SIG-M5 treated with dmso at 0.1 percent for 504 hours (cell line): ENCODE results near the gene RALGAPA2.
A peak's percentile ranks its signal among the peaks of the same experiment; 100 is the strongest.

ENCODE experiments used
- DNase-seq: peaks from one replicate; lab custom pipeline; 2025; ENCODE audit not compliant: unreplicated experiment; lab: John Stamatoyannopoulos, UW

The RALGAPA2 gene

DNA sequence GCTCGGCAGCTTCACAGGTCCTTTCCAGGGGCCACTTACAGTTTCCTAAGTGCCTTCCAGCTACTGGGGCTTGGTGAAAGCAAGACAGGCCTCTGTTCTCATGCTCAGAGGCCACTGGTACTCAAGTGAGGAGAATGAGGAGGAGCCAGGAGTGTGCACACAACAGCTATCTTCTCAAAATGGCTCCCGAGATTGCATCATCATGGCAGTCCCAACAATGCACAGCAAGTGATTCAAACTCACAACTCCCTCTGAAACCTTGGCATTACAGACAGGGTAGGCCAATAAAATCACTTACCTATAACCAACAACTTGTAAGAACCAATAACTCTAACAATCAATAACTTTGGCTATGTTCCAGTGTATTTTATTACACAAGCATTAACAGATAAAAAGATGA is 77.4 kb downstream of the RALGAPA2 start:
- no peak for DNase-seq

DNA sequence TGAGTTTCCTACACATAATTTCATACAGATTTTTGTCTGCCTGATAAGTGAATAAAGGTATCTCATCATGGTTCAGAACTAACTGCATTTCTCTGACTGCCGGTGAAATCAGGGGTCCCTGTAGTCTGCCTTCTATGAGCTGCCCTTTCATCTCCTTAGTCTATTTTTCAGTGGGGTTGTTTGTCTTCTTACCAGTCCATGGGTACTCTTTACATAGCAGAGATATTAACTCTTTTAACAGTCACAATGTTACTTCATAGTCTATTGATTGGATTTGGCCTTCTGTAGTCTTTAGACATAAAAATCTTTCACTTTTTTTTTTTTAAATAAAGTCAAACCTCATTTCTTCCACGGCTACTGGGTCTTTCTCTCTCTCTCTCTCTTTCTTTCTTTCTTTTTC is 79.8 kb downstream of the RALGAPA2 start:
- no peak for DNase-seq

DNA sequence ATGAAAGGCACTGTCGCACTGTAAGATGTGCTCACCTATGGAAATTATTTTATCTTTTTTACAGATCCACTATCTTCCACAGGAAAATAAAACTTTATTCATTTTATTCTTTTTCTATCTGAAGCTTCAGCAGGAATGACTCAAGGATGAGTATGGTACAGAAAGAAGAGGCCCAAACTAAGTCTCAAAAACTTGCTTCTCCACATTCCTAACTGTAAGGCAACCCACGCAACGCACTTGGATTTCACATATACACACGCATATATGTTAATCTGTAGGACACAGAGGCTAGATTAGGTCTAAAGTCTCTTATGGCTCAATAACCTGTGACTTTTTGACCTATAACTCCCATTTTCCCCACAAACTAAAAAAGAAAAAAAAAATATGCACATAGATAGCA is 81.9 kb downstream of the RALGAPA2 start:
- no peak for DNase-seq

DNA sequence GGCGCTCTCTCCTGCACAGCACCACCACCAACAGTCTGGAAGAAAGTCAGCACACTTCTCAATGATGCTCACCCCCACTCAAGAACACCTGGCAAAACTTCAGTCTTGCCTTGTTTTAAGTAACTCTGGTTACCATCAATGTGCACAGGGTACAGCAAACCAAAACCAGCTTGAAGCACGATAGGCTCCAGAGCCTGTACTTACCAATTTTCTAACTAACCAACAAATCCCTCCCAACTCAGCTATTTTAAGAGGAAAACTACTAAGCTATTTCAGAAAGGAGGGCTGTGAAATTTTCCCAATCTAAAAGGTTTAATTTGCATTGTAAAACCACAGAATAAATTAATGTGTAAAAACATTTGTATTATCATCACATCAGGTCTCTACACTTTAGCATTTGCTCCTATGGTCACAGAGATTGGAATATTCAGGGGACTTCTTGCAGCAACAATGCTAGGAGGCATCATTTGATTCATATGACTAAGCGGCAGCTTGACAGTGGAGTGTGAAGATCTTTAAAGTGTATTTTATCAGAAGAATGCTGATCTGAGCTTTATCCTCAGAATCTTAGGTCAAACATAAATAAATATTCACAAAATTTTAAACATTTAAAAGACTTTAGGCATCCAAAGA is 82.8 kb downstream of the RALGAPA2 start:
- no peak for DNase-seq

DNA sequence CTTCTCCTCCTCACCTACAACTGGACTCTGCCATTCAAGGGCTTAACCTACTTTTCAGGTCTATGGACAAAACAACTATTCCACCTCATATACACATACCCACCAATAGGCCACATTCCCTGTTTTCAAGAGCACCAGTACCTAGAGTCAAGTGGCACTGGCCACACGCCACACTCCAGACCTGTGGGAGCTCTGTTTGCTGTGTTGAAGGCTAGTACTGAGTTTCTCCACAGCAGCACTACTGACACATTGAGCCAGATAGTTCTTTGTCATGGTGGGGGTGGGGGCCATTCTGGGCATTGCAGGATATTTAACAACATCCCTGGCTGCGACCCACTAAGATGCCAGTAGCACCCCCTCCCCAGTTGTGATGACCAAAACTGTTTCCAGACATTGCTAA is 84.1 kb downstream of the RALGAPA2 start:
- DNase-seq = no peak

DNA sequence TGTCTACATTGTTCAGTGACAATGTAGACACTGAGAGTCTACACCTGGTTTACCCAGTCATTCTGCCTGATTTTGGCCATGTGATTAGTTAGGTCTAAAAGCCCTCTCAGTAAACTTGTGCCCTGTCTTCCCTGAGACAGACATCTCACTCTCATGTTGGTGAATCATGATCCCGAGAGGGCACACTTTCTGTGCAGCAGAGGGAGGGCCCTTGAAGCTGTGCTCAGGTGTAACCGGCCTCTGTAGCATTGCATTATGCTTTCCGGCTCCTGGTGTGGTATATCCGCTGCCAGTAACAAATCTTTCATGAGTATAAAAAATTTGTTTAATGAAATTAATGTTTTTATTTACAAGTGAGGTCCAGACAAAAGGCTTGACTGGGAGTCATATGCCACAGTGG is 85.0 kb downstream of the RALGAPA2 start:
- no peak for DNase-seq

DNA sequence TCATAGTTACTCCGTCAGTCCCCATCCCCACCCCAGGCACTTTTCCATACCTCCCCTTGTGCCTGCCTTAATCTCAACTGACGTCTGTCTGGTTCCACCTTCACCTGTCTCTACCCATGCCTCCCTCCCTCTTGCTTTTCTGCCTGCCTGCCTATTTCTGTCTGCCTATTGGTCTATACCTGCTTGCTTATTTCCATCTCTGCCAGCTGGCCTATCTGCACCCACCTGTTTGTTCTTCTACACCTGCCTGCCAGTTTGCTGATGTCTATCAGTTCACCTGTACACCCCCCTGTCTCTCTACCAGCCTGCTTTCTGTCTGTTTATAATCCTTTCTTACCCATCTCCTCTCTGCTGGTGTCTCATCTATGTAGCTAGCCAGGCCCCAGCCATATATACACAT is 87.5 kb downstream of the RALGAPA2 start:
- no peak for DNase-seq

DNA sequence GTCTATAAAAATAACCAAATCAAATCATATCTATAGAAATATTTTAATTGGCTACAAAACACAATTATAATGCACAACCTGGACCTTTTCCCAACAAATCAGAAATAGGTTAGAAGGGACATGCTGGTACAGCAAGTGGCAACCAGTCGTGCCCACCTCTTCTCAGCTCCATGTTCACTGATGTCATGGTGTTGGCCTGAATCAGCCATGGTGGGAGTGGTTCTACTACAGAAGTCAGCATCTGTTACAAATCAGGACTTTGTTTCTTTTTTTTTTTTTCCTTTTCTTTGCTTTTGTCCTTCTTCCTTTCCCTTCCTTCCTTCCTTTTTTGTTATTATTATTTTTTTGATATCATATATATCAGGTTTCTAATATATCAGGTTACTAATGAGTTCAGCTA is 91.2 kb downstream of the RALGAPA2 start:
- no peak for DNase-seq

DNA sequence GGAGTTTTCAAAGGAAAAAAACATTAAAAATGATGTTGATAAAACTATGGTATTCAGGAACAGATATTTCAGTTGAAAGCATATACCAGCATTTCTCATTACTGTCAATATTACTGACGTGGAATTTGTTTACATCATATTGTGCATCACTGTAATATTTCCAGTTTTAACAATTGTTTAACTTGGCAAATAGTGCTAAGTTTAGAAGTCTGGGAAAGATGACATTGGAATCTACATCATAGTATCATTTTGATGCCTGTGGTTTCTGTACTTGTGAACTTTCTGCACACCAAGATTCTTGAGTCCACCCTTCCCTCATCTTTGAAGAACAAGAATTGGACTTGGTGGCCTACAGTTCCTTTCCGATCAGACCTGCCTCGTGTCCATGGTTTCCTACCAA is 98.1 kb downstream of the RALGAPA2 start:
- no peak for DNase-seq

DNA sequence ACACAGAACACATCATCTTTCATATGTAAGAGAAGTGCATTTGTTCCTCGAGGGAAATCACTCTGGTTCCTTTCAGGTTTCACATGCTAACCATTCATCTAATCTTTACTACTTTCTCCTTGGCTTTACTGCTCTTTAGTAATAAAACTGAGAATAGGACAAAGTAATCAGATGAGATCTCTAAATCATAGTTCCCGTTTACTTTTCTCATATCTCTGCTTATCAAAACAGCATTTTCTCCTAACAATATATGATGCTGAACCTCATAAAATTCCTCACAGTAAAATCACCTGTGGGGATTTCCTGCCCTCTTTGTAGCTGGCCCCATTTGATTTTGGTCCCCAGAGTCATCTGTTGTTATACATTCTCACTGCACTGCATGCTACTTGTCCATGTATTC is 100.2 kb downstream of the RALGAPA2 start:
- no peak for DNase-seq

DNA sequence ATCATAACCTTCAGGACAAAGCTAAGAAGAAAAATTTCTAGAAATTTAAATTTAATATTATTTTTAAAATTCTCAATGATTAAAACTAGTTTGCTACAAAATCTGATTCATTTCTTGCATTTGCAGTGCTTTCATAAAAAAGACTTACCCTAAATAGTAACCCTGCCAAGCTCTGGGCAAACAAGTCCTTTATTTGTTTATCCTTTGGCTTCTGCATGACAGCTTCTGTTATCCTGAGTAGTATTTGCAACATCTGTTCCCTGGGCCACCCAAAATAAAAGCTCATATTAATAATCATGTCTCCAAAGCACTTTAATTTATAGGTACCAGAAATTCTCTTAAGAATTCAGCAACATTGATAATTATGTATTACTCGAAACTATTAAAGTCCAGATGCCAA is 101.3 kb downstream of the RALGAPA2 start:
- DNase-seq = no peak

DNA sequence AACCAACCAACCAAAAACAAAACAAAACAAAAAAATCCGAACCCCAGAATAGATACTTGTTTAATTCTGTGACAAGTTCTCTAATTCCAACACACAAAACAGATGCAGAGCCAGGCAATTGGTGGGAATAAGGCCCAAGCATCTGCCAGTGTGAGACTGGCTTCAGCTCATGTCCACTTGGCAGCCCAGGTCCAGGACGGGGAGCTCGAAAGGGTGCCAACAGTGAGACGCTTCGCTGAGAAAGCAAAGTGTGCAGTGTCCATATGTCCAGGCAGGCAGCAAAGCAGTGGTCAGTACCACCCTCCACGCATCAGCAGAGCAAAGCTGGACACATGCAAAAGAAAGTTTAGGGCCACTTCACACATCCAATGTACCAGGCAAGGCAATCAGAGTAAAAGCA is 102.9 kb downstream of the RALGAPA2 start:
- DNase-seq = no peak

DNA sequence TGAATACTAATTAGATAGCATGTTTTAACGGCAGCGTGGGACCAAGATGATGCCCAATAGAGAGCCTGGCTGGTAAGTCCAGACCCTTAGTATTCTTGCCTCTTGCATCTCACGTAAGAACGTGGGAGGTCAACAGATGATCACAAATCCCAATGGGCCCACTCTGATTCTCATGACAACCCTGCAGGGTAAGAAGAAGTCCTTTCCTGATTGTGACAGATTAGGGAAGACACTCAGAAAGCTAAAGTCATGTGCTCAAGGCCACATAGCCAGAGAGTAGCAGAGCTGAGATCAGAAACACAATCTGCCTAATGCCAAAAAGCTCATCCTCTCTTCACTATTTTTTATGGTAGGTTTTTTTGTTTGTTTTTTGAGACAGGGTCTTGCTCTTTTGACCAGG is 103.8 kb downstream of the RALGAPA2 start:
- no peak for DNase-seq

DNA sequence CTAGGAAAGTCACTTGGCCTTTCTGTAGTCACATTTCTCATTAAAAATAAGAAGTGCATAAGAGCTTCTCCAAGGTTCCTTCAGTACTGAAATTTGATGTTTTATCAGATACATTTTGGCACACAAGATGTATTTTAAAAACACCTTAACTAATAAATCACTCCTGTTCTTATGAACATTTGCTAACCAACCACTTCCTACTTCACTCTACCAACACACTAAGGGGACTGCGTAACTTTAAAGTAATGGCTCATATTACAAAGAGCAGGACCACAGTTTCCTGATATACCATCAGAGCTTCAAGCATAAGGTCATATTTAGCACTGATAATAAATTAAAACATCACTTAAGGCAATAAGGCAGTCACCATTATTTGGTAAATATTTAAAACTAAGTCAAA is 104.4 kb downstream of the RALGAPA2 start:
- no peak for DNase-seq

DNA sequence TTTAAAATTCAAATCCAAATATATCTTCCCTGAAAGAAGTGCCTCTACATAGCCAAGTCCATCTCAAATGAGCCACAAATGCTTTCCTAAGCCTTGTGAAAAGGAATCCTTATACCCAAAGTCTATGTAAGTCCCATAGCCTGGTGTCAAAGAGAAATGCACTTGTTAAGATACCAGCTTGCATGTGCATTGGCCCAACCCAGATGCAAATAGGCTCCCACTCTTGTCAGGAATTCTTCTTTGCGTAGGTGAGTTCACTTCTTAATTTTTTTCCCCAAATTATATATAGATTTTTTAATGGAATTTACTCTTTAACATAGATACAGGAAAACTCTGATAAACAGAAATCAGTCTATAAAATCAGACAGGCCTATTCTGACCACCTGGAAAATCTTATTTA is 105.6 kb downstream of the RALGAPA2 start:
- no peak for DNase-seq

DNA sequence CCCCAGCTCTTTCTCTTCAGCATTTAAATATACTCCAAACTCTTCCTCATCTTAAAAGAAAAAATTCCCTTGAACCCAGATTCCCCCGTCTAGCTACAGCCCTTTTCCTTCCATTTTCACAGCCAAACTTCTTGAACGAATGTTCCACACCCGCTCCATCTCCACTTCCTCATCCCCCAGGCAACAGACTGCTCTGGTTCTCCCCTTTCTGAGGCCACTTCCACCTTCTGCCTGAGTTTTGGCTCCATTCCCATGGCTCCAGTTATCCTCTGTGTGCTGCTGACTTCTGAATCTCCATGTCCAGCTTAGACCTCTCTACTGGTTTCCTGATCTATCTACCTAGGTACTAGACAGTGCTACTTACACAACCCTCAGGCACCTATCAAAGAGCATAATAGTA is 106.4 kb downstream of the RALGAPA2 start:
- DNase-seq = no peak

DNA sequence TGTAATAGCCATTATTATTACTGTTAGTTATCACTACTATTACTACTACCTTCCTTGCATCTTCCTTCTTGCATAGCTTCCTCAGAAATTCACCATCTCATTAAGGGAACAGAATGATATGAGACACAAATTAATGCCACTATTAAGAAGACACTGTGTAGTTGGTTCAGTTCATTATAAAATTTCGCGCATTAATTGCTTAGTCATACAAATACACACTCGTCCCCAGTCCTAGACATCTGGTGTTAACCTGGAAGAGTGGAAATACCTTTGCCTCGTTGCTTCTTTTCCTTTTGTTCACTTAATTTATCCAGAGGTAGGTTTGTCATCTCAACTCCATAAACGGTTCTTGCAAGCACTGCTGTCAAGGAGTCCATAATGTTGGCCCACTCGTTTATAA is 107.5 kb downstream of the RALGAPA2 start:
- DNase-seq = no peak

DNA sequence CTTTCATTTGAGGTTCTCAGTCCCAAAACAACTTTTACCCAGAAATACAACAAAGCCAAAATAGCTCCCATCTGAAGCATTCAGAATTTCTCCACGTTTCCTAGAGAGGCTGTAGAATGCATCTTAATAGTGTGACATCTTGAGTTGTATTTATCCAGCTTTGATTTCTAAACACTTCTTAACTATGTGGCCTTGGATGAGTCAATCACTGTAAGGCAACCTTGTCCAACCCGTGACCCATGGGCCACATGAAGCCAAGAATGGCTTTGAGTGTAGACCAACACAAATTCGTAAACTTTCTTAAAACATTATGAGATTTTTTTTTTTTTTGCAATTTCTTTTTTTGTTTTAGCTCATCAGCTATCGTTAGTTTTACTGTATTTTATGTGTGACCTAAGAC is 108.1 kb downstream of the RALGAPA2 start:
- no peak for DNase-seq

DNA sequence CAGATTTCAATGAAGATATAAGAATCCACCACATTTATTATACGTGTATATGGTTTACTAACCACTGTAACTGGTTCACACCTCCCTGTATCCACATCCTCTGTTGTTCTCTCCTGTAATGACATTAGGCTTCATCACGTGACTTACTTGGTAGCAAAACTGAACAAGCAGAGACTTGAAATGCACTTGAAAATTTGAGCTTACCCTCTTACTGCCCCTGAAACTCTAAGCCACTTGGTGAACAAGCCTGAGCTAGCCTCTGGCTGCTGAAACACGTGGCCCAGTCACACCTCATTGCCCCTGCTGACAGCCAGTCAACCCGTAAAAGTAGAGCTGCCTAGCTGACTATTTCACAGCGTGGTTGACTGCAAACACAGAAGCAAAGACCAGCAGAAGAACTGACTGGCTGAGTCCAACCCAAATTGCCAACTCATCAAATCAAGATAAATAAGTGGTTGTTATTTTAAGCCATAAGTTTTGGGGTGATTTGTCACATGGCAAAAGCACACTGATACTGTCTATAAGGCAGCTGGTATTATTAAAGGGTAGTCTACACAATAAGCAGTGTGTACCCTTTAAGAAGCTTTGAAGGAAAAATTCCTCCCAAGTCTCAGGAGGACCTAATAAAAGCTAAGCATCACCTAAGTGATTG is 109.0 kb downstream of the RALGAPA2 start:
- DNase-seq = no peak

DNA sequence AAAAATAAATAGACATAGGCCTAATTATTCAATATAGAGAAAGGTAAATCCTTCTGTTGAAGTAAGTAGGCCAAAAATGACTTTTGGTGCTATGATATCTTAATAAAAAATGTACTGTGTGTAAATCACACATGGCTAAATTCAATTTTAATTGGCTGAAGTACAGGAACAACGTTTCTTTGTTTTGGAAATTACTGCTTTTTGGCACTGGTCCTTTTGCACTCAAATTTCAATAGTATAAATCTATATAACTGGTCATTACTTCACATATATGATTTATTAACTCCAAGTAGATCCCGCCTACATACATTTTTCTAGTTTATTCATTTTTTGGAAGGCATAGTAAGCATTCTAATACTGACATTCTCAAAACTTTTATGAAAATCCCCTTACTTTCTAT is 114.5 kb downstream of the RALGAPA2 start:
- DNase-seq = no peak

DNA sequence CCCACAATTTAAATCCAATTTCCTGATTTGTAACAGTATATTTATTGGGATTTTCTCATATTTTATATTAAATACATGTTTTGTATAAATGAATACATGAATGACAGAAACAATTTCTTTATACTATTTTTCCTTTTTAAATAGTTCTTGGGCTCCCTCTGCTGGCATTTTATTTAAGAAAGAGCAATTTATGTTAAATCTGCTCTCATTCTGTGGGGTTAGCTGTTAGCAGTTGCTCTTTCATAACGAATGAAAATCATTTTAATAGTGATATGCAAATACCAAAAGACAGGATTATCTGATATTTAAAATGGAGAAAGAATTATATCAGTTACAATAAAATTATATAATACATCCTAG is 118.3 kb downstream of the RALGAPA2 start:
- peak; percentile 33 for DNase-seq

DNA sequence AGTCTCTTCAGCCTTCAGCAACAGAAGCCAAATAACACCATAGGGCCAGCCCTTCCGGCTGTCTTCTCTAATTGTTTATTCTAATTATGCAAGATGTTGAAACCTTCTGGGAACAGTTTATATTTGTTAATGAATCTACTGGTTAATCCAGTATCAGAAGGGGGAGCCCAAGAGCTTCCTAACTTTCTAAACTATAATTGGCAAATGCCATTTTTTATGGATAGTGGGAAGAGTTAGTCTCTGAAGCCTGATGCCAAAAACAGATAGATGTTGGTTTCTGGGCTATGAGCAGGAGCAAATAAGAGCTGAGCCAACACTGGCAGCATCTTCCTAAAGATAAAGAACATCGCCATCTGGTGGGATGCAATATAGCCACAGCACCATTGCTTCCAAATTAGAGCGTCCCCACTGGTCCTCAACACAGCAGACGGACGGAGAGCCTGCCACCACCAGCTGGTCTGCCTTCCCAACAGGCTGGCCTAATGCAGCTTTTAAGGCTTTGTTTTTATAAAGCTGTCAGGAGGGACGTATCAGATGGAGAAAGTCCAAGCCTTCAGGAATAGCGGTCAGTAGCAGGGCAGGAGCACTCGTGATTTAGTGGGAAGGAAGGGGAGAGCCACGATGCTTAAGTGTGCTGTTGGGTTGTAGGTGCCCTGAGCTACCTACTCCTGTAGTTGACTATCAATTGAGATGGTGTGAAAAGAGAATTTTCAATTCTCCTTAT is 118.8 kb downstream of the RALGAPA2 start:
- peak; percentile 54 for DNase-seq

DNA sequence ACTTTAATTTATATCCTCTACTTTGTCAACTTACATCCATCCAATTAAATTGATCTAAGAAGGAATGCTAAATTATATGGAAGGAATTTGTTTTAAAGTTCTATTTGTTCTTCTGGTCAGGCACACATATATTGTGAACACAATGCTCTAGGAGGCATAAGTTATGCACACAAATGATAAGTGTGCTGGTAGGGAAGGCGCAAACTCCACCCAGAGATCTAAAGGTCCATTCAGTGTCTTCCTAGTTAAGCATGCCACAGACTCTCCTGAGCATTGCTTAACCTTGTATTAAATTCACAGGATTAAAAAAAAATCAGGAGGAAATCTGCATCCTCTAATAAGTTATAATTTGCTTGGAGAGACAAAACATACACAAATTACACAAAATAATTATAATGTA is 127.3 kb downstream of the RALGAPA2 start:
- DNase-seq = no peak
